K562 (cell line): Measurements from ENCODE around the gene PPM1D. TPM values are rescaled to one million over a fixed set of nuclear protein-coding genes. Genes with fewer than 3 reads are reported as not detected.
A peak's percentile ranks its signal among the peaks of the same experiment; 100 is the strongest.

Experiments
- ATAC-seq: fragments of 200-7000 bp; cut with Tn5 transposase; 3 replicates; pipeline ENCODE4 v1.9.1; 2020; ENCODE audit warnings: moderate library complexity
- BruUV-seq: library from RNA; stranded (reverse); fragments of 400-500 nt; replicated peaks from 2 replicates; lab custom pipeline; 2021; lab: Mats Ljungman, UMichigan
- CTCF ChIA-PET: fragments of 300-600 bp; formaldehyde crosslinking; extraction: SDS; loops from one replicate; lab custom pipeline; 2021; ENCODE audit warnings: low intra/inter-chr PET ratio; lab: Yijun Ruan, JAX
- POLR2A ChIA-PET: fragments of 300-600, 350-650 bp; sonication (Branson Sonifier 250); formaldehyde crosslinking; extraction: SDS; loops from one replicate; lab custom pipeline; 2021; ENCODE audit warnings: antibody characterized with exemption, inconsistent platforms; lab: Yijun Ruan, JAX
- DNase-seq, 4 experiments: peaks; one replicate each; pipeline versions ENCODE4 v3.0.0 to v3.0.0-alpha.2; 2011 to 2018; ENCODE audit warnings: low spot score in 3 of 4, mixed read lengths in 3 of 4; ENCODE audit errors: extremely low read depth in 1 of 4
- FAIRE-seq: peaks from 2 replicates; lab custom pipeline; 2011; peaks lifted over from hg19 to GRCh38; lab: Jason Lieb, UNC
- H2AFZ ChIP-seq: 2 replicates; pipeline ENCODE4 v1.6.0; 2011; ENCODE audit warnings: low read depth, low read length, control low read depth, inconsistent platforms
- H3K27ac ChIP-seq: fragments of 200-600 bp; 3 replicates; pipeline ENCODE4 v1.8.0; 2011; ENCODE audit warnings: low read depth, mild to moderate bottlenecking, control low read depth, inconsistent platforms, low read length, moderate library complexity, mixed read lengths; ENCODE audit errors: extremely low read depth
- H3K27me3 ChIP-seq, 2 experiments: fragments of 300-600 bp in 1 of 2; 2 replicates in 1 of 2; 3 replicates in 1 of 2; pipeline versions ENCODE4 v1.6.0 to v1.8.0; 2011; ENCODE audit warnings: inconsistent platforms in 2 of 2, low read length in 2 of 2, mild to moderate bottlenecking in 1 of 2, mixed read lengths in 1 of 2, moderate library complexity in 1 of 2; ENCODE audit not compliant: control insufficient read depth in 2 of 2, insufficient read depth in 2 of 2
- H3K36me3 ChIP-seq: fragments of 300-600 bp; 3 replicates; pipeline ENCODE4 v1.8.0; 2011; ENCODE audit warnings: mild to moderate bottlenecking, low read length, inconsistent platforms; ENCODE audit not compliant: control insufficient read depth, insufficient read depth
- H3K4me1 ChIP-seq, 2 experiments: fragments of 200-600 bp in 1 of 2; replicated peaks in 1 of 2; 2 replicates in 1 of 2; 3 replicates in 1 of 2; pipeline versions ENCODE4 v1.5.1 to v1.8.0; 2011; ENCODE audit warnings: inconsistent platforms in 2 of 2, low read length in 2 of 2, mild to moderate bottlenecking in 1 of 2, mixed read lengths in 1 of 2, moderate library complexity in 1 of 2; ENCODE audit not compliant: control insufficient read depth in 2 of 2, insufficient read depth in 2 of 2
- H3K4me2 ChIP-seq: 2 replicates; pipeline ENCODE4 v1.6.1; 2011; ENCODE audit warnings: low read length, control low read depth, inconsistent platforms, mixed read lengths; ENCODE audit not compliant: insufficient read depth
- H3K4me3 ChIP-seq: fragments of 200-600 bp; sonication (generic), shearing (Covaris generic); 2 replicates; pipeline ENCODE4 v1.5.1; 2016; ENCODE audit warnings: control low read depth, inconsistent platforms
- H3K79me2 ChIP-seq: fragments of 200-600 bp; 3 replicates; pipeline ENCODE4 v1.8.0; 2011; ENCODE audit warnings: low read length, inconsistent platforms; ENCODE audit not compliant: control insufficient read depth, insufficient read depth
- H3K9ac ChIP-seq, 2 experiments: 2 replicates each; pipeline versions ENCODE4 v1.6.0 to v1.6.1; 2011; ENCODE audit warnings: low read depth in 2 of 2, low read length in 2 of 2, control low read depth in 1 of 2, inconsistent platforms in 1 of 2, mild to moderate bottlenecking in 1 of 2, mixed read lengths in 1 of 2; ENCODE audit not compliant: insufficient read depth in 1 of 2
- H3K9me1 ChIP-seq: one replicate; pipeline ENCODE4 v1.6.0; 2011; ENCODE audit warnings: inconsistent platforms, mild to moderate bottlenecking, low read length, moderate library complexity; ENCODE audit not compliant: control insufficient read depth, insufficient read depth
- H3K9me3 ChIP-seq: replicated peaks from 2 replicates; pipeline ENCODE4 v1.5.1; 2011; ENCODE audit warnings: low read depth, low read length, inconsistent platforms; ENCODE audit not compliant: control insufficient read depth, insufficient read depth
- H4K20me1 ChIP-seq: replicated peaks from 2 replicates; pipeline ENCODE4 v1.6.1; 2011; ENCODE audit warnings: low read length, inconsistent platforms, mixed read lengths; ENCODE audit not compliant: control insufficient read depth, insufficient read depth
- CTBP1 ChIP-seq: fragments of 450-650 bp; IDR thresholded peaks from 2 replicates; pipeline ENCODE4 v1.6.1; 2016; ENCODE audit warnings: borderline replicate concordance
- WGBS: fragments of 100-300 bp; shearing (Covaris generic); methylation state at CpG from one replicate; pipeline ENCODE4 v1.1.6; 2016; ENCODE audit warnings: low coverage, mixed read lengths; ENCODE audit not compliant: insufficient coverage; ENCODE audit errors: missing lambda C conversion rate; 5-methylcytosine and 5-hydroxymethylcytosine counted together
- in situ Hi-C: fragments of 300-500 bp; cut with MboI; formaldehyde crosslinking; loops from 4 replicates; pipeline ENCODE4 v1.15.0; 2018; ENCODE audit warnings: inconsistent platforms, mixed read lengths
- intact Hi-C: fragments of 100-400 bp; cut with micrococcal nuclease; formaldehyde crosslinking; loops from 2 replicates; pipeline ENCODE4 v1.14.2; 2022
- polyA plus RNA-seq, 8 experiments: library from polyadenylated mRNA; depleted of rRNA in 4 of 8; stranded (reverse) in 5 of 8; unstranded in 3 of 8; fragments of >200 nt; fragmentation: Nextera tagmentation in 2 of 8; fragmentation: Illumina TruSeq in 1 of 8; extraction: Ambion mirVana in 2 of 8; extraction: Trizol in 1 of 8; gene quantifications; 2 replicates each; pipeline versions ENCODE4 v1.2.1 to v1.2.3, GENCODE V29; 2011 to 2014; ENCODE audit warnings: inconsistent platforms in 1 of 8, missing spikeins in 1 of 8
- total RNA-seq, 7 experiments: library from RNA; depleted of rRNA in 6 of 7; stranded (reverse); fragments of >200 nt in 6 of 7; fragmentation: Illumina TruSeq in 2 of 7; extraction: Trizol in 2 of 7; gene quantifications; 2 replicates each; pipeline versions ENCODE4 v1.2.1 to v1.2.3, GENCODE V29; 2011 to 2021; ENCODE audit warnings: low replicate concordance in 1 of 7
- TF ChIP-seq, protein P1 (sequence below), 2 experiments: fragments of 450-650 bp in 1 of 2; sonication (generic) in 1 of 2; formaldehyde crosslinking in 1 of 2; IDR thresholded peaks in 1 of 2; conservative IDR thresholded peaks in 1 of 2; 2 replicates each; pipeline versions ENCODE4 v1.6.1 to v1.8.1; 2016 to 2023; ENCODE audit warnings: mild to moderate bottlenecking in 2 of 2, moderate library complexity in 2 of 2, inconsistent platforms in 1 of 2, missing genetic modification reagents in 1 of 2
- TF ChIP-seq, protein P2 (sequence below): sonication (generic); formaldehyde crosslinking; IDR thresholded peaks from 2 replicates; pipeline ENCODE4 v1.8.0; 2023; ENCODE audit warnings: mild to moderate bottlenecking, missing genetic modification reagents
- TF ChIP-seq, protein P3 (sequence below), 3 experiments: fragments of 200-800 bp in 1 of 3; fragments of 250-450 bp in 1 of 3; fragments of 450-650 bp in 1 of 3; sonication (Bioruptor Pico) in 1 of 3; sonication (Bioruptor generic) in 1 of 3; formaldehyde crosslinking in 1 of 3; IDR thresholded peaks; 2 replicates each; pipeline versions ENCODE4 v1.6.1 to v1.8.0; 2016 to 2022; ENCODE audit warnings: mild to moderate bottlenecking in 2 of 3, missing genetic modification characterization in 2 of 3, missing compliant biosample characterization in 1 of 3, moderate library complexity in 1 of 3

PPM1D gene
- total and polyA plus RNA-seq, 9 of the 15 experiments (the other 6 are each of a cell fraction or from before 2014, with no cell fraction given), result 2.1 to 19.0 (median 7.8) TPM

DNA sequence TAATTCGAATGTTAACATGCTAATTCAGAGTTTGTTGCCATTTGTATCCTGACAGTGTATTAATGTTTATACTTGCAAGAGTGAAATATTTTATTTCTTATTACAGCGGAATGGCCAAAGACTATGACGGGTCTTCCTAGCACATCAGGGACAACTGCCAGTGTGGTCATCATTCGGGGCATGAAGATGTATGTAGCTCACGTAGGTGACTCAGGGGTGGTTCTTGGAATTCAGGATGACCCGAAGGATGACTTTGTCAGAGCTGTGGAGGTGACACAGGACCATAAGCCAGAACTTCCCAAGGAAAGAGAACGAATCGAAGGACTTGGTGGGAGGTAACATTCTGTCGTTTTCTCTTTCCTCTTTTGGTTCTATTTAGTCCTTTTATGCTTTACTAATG, 23.4 kb downstream of the PPM1D start:
- ChIA-PET POLR2A (interaction anchor here (2.1 to 2.6 kb wide), 2 partner anchors 9 to 24 kb away, joined by 6 read pairs; partner anchors contain the start of gene PPM1D), CTCF (no interaction called here)
- in situ Hi-C loops, result no loop called here
- TF ChIP-seq, protein P1, sequence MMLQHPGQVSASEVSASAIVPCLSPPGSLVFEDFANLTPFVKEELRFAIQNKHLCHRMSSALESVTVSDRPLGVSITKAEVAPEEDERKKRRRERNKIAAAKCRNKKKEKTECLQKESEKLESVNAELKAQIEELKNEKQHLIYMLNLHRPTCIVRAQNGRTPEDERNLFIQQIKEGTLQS (IDR thresholded peaks at IDR 0.05), result 0 out of 2 replicates have a peak, but pooled peaks have one; percentile 12
- TF ChIP-seq, protein P1 (CRISPR knock-in tag; conservative IDR thresholded peaks at IDR 0.05), result no peak
- TF ChIP-seq, protein P2, sequence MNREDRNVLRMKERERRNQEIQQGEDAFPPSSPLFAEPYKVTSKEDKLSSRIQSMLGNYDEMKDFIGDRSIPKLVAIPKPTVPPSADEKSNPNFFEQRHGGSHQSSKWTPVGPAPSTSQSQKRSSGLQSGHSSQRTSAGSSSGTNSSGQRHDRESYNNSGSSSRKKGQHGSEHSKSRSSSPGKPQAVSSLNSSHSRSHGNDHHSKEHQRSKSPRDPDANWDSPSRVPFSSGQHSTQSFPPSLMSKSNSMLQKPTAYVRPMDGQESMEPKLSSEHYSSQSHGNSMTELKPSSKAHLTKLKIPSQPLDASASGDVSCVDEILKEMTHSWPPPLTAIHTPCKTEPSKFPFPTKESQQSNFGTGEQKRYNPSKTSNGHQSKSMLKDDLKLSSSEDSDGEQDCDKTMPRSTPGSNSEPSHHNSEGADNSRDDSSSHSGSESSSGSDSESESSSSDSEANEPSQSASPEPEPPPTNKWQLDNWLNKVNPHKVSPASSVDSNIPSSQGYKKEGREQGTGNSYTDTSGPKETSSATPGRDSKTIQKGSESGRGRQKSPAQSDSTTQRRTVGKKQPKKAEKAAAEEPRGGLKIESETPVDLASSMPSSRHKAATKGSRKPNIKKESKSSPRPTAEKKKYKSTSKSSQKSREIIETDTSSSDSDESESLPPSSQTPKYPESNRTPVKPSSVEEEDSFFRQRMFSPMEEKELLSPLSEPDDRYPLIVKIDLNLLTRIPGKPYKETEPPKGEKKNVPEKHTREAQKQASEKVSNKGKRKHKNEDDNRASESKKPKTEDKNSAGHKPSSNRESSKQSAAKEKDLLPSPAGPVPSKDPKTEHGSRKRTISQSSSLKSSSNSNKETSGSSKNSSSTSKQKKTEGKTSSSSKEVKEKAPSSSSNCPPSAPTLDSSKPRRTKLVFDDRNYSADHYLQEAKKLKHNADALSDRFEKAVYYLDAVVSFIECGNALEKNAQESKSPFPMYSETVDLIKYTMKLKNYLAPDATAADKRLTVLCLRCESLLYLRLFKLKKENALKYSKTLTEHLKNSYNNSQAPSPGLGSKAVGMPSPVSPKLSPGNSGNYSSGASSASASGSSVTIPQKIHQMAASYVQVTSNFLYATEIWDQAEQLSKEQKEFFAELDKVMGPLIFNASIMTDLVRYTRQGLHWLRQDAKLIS (CRISPR knock-in tag), result no peak
- TF ChIP-seq, protein P3, sequence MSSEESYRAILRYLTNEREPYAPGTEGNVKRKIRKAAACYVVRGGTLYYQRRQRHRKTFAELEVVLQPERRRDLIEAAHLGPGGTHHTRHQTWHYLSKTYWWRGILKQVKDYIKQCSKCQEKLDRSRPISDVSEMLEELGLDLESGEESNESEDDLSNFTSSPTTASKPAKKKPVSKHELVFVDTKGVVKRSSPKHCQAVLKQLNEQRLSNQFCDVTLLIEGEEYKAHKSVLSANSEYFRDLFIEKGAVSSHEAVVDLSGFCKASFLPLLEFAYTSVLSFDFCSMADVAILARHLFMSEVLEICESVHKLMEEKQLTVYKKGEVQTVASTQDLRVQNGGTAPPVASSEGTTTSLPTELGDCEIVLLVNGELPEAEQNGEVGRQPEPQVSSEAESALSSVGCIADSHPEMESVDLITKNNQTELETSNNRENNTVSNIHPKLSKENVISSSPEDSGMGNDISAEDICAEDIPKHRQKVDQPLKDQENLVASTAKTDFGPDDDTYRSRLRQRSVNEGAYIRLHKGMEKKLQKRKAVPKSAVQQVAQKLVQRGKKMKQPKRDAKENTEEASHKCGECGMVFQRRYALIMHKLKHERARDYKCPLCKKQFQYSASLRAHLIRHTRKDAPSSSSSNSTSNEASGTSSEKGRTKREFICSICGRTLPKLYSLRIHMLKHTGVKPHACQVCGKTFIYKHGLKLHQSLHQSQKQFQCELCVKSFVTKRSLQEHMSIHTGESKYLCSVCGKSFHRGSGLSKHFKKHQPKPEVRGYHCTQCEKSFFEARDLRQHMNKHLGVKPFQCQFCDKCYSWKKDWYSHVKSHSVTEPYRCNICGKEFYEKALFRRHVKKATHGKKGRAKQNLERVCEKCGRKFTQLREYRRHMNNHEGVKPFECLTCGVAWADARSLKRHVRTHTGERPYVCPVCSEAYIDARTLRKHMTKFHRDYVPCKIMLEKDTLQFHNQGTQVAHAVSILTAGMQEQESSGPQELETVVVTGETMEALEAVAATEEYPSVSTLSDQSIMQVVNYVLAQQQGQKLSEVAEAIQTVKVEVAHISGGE (CRISPR knock-in tag; IDR thresholded peaks at IDR 0.05), result peak in 1 of 3 experiments; percentile 91; a peak in 2 of 6 replicates
- TF ChIP-seq CTBP1, result 0 out of 2 replicates have a peak, but pooled peaks have one; percentile 26
- H3K27ac ChIP-seq, result no peak overlapping the region
- intact Hi-C loops, result no loop called here
- FAIRE-seq, result peak; percentile 29
- DNase-seq, result peak in 1 of 4 experiments; percentile 25
- H3K4me1 ChIP-seq, result no peaks in the 10 kb centered on the region
- no peaks in the 10 kb centered on the region for H3K9me1 ChIP-seq
- no peak overlapping the region for H3K9ac ChIP-seq
- BruUV-seq, result no TSS peak
- H3K36me3 ChIP-seq, result peaks cover 6% of the 10 kb centered on the region; the same call in 2 of the 3 replicates
- H3K27me3 ChIP-seq, result no peaks in the 10 kb centered on the region
- no peak overlapping the region for H3K4me3 ChIP-seq
- no peak overlapping the region for H2AFZ ChIP-seq
- ATAC-seq, result peak; percentile 32; the same call in 1 of the 3 replicates
- H4K20me1 ChIP-seq, result no peaks in the 10 kb centered on the region
- WGBS, result 56% methylated on average over 8 of the region's 9 CpGs
- peaks cover 42% of the 10 kb centered on the region for H3K79me2 ChIP-seq
- no peak overlapping the region for H3K4me2 ChIP-seq
- no peaks in the 10 kb centered on the region for H3K9me3 ChIP-seq
